HG03354 (cell line): ENCODE data around the gene GNAI1.
A peak's percentile ranks its signal among the peaks of the same experiment; 100 is the strongest.
"Not testable (repeated sequence)": the region's sequence is repeated elsewhere in the genome, so short reads cannot be mapped to it uniquely, and the experiment has no call there.

Source experiments
- ATAC-seq: cut with Tn5 transposase; IDR thresholded peaks from one replicate; pipeline ENCODE4 v1.9.1; 2021; ENCODE audit warnings: mild to moderate bottlenecking; ENCODE audit not compliant: unreplicated experiment, poor library complexity, severe bottlenecking

Gene GNAI1

GRCh38 chr7:80154656-80155333 lies 20.2 kb downstream of the GNAI1 start:
- ATAC-seq: no peak

GRCh38 chr7:80155374-80155773 lies 20.7 kb downstream of the GNAI1 start:
- no peak for ATAC-seq

GRCh38 chr7:80157770-80158169 lies 23.1 kb downstream of the GNAI1 start:
- ATAC-seq: not testable (repeated sequence)

- no peak for ATAC-seq
Measured at GRCh38 chr7:80159802-80160201, 25.2 kb downstream of the GNAI1 start.

- no peak for ATAC-seq
Measured at GRCh38 chr7:80161466-80161865, 26.8 kb downstream of the GNAI1 start.

- no peak for ATAC-seq
Measured at GRCh38 chr7:80165177-80165576, 30.5 kb downstream of the GNAI1 start.

- ATAC-seq: no peak
Measured at GRCh38 chr7:80170445-80170844, 35.8 kb downstream of the GNAI1 start.

- no peak for ATAC-seq
Measured at GRCh38 chr7:80172387-80172786, 37.8 kb downstream of the GNAI1 start.

GRCh38 chr7:80175744-80176143 lies 41.1 kb downstream of the GNAI1 start:
- ATAC-seq: peak; percentile 66

GRCh38 chr7:80181411-80181810 lies 46.8 kb downstream of the GNAI1 start:
- no peak for ATAC-seq

GRCh38 chr7:80182630-80183276 lies 48.1 kb downstream of the GNAI1 start:
- no peak for ATAC-seq

GRCh38 chr7:80183351-80183750 lies 48.7 kb downstream of the GNAI1 start:
- no peak for ATAC-seq

GRCh38 chr7:80183900-80184685 lies 49.5 kb downstream of the GNAI1 start:
- ATAC-seq: no peak

- ATAC-seq: no peak
Measured at GRCh38 chr7:80184693-80185092, 50.1 kb downstream of the GNAI1 start.

- no peak for ATAC-seq
Measured at GRCh38 chr7:80185571-80185970, 50.9 kb downstream of the GNAI1 start.

GRCh38 chr7:80186721-80187120 lies 52.1 kb downstream of the GNAI1 start:
- ATAC-seq: no peak

GRCh38 chr7:80187279-80187678 lies 52.6 kb downstream of the GNAI1 start:
- no peak for ATAC-seq

- ATAC-seq: no peak
Measured at GRCh38 chr7:80187727-80188126, 53.1 kb downstream of the GNAI1 start.

- ATAC-seq: no peak
Measured at GRCh38 chr7:80189638-80190037, 55.0 kb downstream of the GNAI1 start.

GRCh38 chr7:80197627-80198026 lies 63.0 kb downstream of the GNAI1 start:
- ATAC-seq: no peak

- no peak for ATAC-seq
Measured at GRCh38 chr7:80199051-80199450, 64.4 kb downstream of the GNAI1 start.
